RWPE2 (cell line): ENCODE results near the gene DGUOK.

Source experiments
- ATAC-seq: fragments of 200-7000 bp; cut with Tn5 transposase; 3 replicates; pipeline ENCODE4 v1.9.1; 2021; ENCODE audit warnings: low read depth
- DNase-seq: peaks from one replicate; pipeline ENCODE4 v3.0.0-alpha.2; 2020; ENCODE audit warnings: low spot score
- H3K27ac ChIP-seq: fragments of 450-650 bp; 2 replicates; pipeline ENCODE4 v1.5.1; 2017; ENCODE audit warnings: mild to moderate bottlenecking; ENCODE audit not compliant: poor library complexity, severe bottlenecking
- H3K27me3 ChIP-seq: fragments of 250-450 bp; sonication (Bioruptor Pico); 2 replicates; pipeline ENCODE4 v1.5.1; 2021; ENCODE audit warnings: mild to moderate bottlenecking, moderate library complexity; ENCODE audit not compliant: insufficient read depth, poor library complexity, severe bottlenecking
- H3K36me3 ChIP-seq: fragments of 250-450 bp; sonication (Bioruptor Pico); 2 replicates; pipeline ENCODE4 v1.5.1; 2020; ENCODE audit warnings: low read depth, mild to moderate bottlenecking, moderate library complexity
- H3K4me1 ChIP-seq: fragments of 250-450 bp; sonication (Bioruptor Pico); 2 replicates; pipeline ENCODE4 v1.5.1; 2021; ENCODE audit warnings: mild to moderate bottlenecking, moderate library complexity; ENCODE audit not compliant: insufficient read depth, poor library complexity, severe bottlenecking
- H3K4me3 ChIP-seq: fragments of 250-450 bp; sonication (Bioruptor Pico); 2 replicates; pipeline ENCODE4 v1.5.1; 2021; ENCODE audit warnings: mild to moderate bottlenecking, moderate library complexity; ENCODE audit not compliant: severe bottlenecking
- H3K9me3 ChIP-seq: fragments of 250-450 bp; sonication (Bioruptor Pico); 2 replicates; pipeline ENCODE4 v1.5.1; 2021; ENCODE audit warnings: mild to moderate bottlenecking, moderate library complexity; ENCODE audit not compliant: severe bottlenecking
- TF ChIP-seq, protein P1 (sequence below): fragments of 450-650 bp; IDR thresholded peaks from one replicate; pipeline ENCODE4 v1.5.1; 2017; ENCODE audit warnings: mild to moderate bottlenecking, moderate library complexity; ENCODE audit not compliant: poor library complexity, severe bottlenecking

Gene DGUOK

DNA sequence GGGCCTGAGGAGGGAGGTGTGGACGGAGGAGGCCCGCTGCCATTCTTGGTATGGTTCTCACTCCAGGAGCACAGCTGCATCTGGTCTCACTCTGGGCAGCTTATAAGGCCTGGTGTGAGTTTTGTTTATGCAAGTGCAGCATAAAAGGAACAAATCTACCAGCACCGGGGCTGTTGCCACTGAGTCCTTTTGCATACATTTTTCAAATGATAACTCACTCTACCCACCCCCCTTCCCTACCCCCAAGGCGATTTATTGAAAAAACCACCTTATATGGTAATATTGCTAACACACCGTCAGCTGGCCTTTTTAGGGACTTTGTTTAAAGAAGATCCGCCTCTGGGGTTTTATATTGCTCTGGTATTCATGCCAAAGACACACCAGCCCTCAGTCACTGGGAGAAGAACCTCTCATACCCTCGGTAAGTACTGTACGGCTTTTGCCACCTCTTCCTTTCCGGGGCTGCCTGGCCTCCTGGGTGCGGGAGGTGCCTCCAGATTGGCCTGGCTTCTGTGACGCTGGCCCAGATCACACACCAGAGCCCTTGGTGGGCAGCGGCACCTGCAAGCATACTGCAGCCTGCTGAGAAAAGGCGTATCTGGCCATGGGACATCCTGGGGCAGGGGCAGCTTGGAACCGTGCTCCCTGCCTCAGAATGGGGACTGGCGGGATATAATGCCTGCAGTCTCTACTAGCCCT, 33.9 kb upstream of the DGUOK start, which contains the start of gene ACTG2:
ACTG2 (plus strand) TSS at position 378 of the 699 bp plus-strand sequence. CDS start 8,304 bp downstream, outside the sequence.
- H3K9me3 ChIP-seq: no peaks in the 10 kb centered on the region
- H3K4me3 ChIP-seq: no peak within 1 kb of the TSS
- H3K4me1 ChIP-seq: peaks cover 2% of the 10 kb centered on the region
- no peak within 1 kb of the TSS for H3K27ac ChIP-seq
- H3K27me3 ChIP-seq: no peaks in the 10 kb centered on the region
- TF ChIP-seq, protein P1, sequence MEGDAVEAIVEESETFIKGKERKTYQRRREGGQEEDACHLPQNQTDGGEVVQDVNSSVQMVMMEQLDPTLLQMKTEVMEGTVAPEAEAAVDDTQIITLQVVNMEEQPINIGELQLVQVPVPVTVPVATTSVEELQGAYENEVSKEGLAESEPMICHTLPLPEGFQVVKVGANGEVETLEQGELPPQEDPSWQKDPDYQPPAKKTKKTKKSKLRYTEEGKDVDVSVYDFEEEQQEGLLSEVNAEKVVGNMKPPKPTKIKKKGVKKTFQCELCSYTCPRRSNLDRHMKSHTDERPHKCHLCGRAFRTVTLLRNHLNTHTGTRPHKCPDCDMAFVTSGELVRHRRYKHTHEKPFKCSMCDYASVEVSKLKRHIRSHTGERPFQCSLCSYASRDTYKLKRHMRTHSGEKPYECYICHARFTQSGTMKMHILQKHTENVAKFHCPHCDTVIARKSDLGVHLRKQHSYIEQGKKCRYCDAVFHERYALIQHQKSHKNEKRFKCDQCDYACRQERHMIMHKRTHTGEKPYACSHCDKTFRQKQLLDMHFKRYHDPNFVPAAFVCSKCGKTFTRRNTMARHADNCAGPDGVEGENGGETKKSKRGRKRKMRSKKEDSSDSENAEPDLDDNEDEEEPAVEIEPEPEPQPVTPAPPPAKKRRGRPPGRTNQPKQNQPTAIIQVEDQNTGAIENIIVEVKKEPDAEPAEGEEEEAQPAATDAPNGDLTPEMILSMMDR: no peak
- H3K36me3 ChIP-seq: no peaks in the 10 kb centered on the region
- ATAC-seq: no peak
- no peak for DNase-seq

DNA sequence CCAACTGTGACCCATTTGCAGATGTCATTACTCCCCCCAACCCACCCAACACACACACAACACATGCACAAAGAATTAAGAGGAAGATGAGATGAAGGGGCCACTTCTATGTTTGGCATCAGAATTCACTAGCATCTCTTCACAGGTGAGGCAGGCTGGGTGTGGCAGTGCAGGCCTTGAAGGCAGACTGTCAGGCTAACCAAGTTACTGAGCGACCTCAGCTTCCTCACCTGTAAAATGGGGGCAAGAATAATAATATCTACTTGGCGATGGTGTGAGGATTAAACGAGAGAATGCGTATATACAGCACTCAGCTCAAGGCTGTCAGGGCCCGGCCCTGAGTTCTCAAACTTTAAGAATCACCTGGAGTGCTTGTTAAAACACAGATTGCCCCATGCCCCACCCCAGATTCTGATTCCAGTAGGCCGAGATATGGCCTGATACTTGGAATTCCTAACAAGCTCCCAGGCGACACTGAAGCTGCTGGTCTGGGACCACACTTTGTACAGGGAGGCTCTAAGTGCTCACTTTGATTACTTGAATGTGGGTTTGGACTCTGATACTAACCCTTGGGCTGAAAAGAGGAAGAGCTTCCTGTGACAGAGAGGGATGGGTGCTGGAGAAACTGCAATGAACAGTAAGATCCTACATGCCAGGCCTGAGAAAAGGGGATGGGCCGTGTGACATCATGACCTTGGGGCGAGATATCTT, 32.8 kb upstream of the DGUOK start:
- Histone ChIP-seq H3K36me3 (no peaks in the 10 kb centered on the region), H3K27ac (no peak overlapping the region), H3K9me3 (no peaks in the 10 kb centered on the region), H3K4me3 (no peak overlapping the region), H3K27me3 (no peaks in the 10 kb centered on the region), H3K4me1 (no peaks in the 10 kb centered on the region)
- TF ChIP-seq, protein P1: no peak
- ATAC-seq (no peak), DNase-seq (no peak)

DNA sequence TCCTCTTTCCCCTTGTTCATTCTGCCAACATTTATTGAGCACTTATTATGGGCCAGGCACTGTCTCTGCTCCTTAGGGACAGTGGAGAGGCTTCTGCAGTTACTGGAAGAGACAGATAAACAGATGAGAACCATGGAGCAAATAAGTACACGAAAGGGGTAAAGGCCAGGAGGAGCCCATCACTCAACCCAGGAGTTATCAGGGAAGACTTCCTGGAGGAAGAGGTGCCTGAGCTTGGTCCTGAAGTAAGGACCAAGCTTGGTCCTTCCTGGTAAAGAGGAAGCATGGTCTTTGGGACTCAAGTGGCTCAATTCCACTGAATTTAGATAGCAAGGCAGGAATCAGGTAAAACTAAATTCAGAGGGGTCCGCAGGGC, 32.2 kb upstream of the DGUOK start:
- H3K4me3 ChIP-seq: no peak overlapping the region
- no peaks in the 10 kb centered on the region for H3K9me3 ChIP-seq
- no peaks in the 10 kb centered on the region for H3K27me3 ChIP-seq
- TF ChIP-seq, protein P1: no peak
- no peaks in the 10 kb centered on the region for H3K4me1 ChIP-seq
- no peak for ATAC-seq
- no peak overlapping the region for H3K27ac ChIP-seq
- no peaks in the 10 kb centered on the region for H3K36me3 ChIP-seq
- no peak for DNase-seq

DNA sequence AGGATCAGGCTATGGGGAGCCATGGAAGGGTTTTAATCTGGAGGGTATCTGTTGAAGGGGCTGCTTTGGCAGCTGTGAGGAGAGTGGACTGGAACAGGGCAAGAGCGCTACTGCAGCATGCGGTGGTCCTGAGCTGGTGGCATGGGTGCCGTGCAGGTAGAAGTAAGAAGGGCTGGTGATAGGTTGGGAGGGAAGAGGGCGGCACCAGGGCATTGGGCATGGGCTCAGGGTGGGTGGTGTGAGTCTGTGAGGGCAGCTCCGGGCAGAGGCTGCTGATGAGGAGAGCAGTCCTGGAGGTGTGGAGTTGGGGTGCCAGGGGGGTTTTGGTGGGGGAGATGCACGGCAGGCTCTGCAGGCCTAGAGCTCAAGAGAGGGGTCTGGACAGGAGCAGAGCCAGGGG, 31.8 kb upstream of the DGUOK start:
- no peaks in the 10 kb centered on the region for H3K4me1 ChIP-seq
- TF ChIP-seq, protein P1: no peak
- no peak for DNase-seq

DNA sequence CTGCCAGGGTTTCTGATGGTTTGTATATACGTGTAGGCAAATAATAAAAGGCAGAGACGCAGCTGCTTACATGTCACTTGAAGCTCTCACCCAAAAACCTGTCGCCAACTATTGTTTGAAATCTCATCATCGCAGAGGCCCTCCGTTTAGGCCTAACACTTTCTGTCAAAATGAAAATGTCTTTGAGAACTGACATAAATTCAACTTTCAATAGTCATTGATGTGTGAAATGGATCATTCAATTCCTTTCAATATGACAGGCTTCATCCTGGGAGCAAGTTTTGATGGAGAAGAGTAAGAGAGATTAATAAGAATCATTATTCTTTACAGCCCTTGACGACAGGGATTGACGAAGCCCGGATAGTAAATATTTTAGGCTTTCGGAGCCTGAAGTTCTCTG, 31.2 kb upstream of the DGUOK start:
- DNase-seq: no peak
- TF ChIP-seq, protein P1: no peak
- H3K27me3 ChIP-seq: no peaks in the 10 kb centered on the region
- no peaks in the 10 kb centered on the region for H3K4me1 ChIP-seq
- H3K4me3 ChIP-seq: no peak overlapping the region
- H3K36me3 ChIP-seq: no peaks in the 10 kb centered on the region
- no peaks in the 10 kb centered on the region for H3K9me3 ChIP-seq
- no peak for ATAC-seq
- H3K27ac ChIP-seq: no peak overlapping the region

More for the DNA sequence above, 31.8 kb upstream of the DGUOK start:
- Histone ChIP-seq H3K27me3 (no peaks in the 10 kb centered on the region), H3K4me3 (no peak overlapping the region), H3K36me3 (no peaks in the 10 kb centered on the region), H3K27ac (no peak overlapping the region), H3K9me3 (no peaks in the 10 kb centered on the region)
- ATAC-seq: no peak
